GM18867 (cell line): ENCODE results near the gene PMFBP1.

Experiments used
- ATAC-seq: cut with Tn5 transposase; IDR thresholded peaks from one replicate; pipeline ENCODE4 v1.9.1; 2021; ENCODE audit warnings: mild to moderate bottlenecking, moderate library complexity; ENCODE audit not compliant: unreplicated experiment

PMFBP1 gene, protein sequence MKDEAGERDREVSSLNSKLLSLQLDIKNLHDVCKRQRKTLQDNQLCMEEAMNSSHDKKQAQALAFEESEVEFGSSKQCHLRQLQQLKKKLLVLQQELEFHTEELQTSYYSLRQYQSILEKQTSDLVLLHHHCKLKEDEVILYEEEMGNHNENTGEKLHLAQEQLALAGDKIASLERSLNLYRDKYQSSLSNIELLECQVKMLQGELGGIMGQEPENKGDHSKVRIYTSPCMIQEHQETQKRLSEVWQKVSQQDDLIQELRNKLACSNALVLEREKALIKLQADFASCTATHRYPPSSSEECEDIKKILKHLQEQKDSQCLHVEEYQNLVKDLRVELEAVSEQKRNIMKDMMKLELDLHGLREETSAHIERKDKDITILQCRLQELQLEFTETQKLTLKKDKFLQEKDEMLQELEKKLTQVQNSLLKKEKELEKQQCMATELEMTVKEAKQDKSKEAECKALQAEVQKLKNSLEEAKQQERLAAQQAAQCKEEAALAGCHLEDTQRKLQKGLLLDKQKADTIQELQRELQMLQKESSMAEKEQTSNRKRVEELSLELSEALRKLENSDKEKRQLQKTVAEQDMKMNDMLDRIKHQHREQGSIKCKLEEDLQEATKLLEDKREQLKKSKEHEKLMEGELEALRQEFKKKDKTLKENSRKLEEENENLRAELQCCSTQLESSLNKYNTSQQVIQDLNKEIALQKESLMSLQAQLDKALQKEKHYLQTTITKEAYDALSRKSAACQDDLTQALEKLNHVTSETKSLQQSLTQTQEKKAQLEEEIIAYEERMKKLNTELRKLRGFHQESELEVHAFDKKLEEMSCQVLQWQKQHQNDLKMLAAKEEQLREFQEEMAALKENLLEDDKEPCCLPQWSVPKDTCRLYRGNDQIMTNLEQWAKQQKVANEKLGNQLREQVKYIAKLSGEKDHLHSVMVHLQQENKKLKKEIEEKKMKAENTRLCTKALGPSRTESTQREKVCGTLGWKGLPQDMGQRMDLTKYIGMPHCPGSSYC

GRCh38 chr16:72172105-72173034 lies at the start of gene PMFBP1:
TSS of gene PMFBP1 (minus strand) at chr16:72172155. CDS start at chr16:72171208, 947 bp downstream.
- ATAC-seq = peak; percentile 98

DNA sequence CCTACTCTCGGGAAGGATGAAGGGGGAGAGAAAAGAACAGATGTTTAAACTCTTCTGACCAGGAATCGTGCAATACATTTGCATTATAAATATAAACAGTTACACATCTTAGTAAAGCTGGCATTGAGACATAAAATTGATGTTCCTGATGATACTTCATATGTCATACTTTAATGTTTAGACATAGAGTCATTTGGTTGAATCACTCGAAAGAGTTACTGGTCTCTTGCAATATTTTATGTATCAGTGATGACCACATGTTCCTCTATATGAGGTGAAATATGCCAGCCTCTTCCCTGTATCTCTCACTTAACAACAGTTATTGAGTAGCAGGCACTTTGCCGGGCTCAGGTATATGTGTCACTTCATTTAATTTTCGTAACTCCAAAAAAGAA lies 49.7 kb upstream of the PMFBP1 start:
- ATAC-seq = no peak

DNA sequence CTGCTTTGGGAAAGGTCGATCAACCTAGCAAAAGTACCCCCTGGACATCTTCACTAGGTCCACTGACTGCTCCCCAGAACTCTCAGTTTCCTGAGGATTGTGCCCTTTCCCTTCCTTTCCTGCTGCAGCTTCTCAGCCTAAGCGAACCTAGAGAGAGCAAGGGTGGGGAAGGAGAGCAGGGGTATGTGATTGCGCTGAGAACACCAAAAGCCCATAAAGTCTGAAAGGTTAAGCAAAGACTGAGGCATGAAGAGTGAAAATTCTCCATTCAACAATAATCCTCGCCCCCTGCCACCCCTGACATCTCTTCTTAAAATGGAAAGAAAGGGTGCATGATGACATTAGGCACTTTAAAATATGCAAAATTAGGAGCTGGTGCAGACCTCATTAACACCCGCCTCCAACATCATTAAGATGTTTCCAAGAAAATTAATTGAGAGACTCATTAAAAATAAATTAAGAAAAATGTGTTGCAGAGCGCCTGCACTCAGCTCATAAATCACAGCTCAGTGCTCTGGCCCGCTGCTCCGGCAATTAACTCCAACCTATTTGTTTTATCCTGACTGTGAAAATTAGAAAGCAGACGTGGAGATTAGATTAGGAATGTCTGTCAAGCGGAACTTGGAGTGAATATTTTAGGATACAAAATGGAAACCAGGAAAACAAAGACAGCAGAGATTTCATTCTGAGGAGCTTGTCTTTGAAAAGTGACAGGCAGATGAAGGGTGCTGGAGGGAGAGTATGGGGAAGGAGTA lies 49.1 kb upstream of the PMFBP1 start:
- ATAC-seq = no peak

- no peak for ATAC-seq
Measured at GRCh38 chr16:72219282-72219681, 47.3 kb upstream of the PMFBP1 start.

GRCh38 chr16:72216767-72217166 lies 44.8 kb upstream of the PMFBP1 start:
- no peak for ATAC-seq

- no peak for ATAC-seq
Measured at GRCh38 chr16:72214821-72215220, 42.9 kb upstream of the PMFBP1 start.

- no peak for ATAC-seq
Measured at GRCh38 chr16:72211110-72211509, 39.2 kb upstream of the PMFBP1 start.

DNA sequence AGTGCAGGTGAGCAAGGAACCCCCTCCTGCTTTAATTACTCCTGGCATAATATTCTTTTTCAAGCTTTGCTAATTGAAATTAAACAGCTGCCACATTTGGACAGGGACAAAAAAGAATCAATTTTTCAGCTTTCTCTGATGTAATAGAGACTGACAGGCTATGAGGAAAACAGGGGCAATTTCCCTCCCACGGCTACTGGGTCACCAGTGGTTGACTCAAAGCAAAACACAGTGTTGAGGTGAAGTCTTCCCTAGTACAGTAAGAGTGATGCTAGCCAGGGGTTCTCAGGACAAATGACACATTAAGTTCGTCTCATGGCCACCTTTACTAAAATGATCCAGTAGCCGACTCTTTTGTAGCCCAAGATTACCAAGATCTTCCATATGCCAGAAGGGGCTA lies 38.6 kb upstream of the PMFBP1 start:
- ATAC-seq = no peak

DNA sequence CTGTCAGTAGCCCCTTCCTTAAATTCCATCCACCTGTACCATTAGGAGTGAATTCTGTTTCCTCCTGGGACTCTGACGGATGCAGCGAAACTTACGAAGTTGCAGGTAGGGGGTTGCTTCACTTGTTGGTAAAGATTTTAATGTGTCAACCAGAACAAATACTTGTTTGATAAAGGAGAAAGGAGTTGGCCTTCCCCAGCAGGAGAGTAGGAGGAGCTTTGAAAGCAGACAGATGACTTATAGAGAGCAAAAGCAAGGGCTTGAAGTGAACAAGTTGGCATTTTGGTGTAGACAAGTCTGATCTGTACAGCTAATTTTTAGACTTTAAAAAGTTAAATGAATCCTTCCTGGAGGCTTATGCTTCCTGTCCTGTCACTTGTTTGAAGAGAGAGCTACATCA lies 38.1 kb upstream of the PMFBP1 start:
- ATAC-seq = no peak

DNA sequence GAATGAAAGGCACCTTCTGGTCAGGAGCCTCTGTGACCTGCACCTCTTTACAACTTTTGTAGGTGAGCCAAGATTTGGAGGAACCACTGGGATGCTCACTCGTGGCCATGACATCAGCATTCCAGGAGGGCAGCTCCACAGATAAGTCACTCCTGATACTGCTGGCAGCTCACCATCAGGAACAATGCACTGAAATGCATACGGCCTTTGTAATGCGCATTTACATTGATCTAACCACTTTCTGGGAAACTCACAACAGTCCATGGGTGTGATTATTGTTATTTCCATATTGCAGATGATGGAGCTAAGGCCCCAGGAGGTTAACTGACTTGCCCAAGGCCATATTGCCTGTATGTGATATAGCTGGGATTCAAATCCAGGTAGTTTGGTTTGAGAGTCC lies 34.3 kb upstream of the PMFBP1 start:
- ATAC-seq = no peak

DNA sequence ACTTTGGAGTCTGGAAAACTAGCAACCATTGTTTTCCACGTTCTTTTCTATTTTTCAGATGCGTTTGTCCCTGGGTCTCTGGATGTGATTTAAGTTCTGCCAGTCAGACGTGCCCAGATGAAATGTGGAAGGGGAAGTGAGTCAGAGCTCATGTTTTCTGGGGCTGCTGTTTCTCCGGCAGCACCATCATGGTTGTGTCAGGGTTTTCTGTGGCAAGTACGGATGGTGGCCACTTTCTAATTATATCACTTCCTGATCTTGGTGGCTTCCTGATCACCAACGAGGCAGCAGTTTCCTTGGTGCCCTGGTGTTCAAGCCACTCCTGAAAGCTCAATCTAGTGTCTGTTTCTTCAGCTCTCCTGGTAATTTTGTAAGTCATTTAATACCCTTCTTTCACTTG lies 31.4 kb upstream of the PMFBP1 start:
- ATAC-seq = peak; percentile 67

DNA sequence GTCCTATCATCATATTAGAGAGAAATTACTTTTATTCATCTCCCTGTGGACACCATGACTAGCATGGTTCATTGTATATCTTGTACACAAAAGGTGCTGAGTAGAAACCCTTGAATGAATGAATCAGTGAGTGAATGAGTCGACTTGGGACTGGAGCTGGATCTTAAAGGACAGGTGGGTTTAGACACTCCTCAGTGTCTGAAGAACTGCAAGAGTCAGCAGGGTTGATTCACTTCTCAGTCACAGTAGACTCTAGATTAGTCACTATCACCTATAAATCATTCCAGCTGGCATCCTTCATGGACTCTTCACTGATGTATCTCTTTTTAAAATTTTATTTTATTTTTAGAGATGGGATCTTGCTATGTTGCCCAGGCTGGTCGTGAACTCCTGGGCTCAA lies 30.1 kb upstream of the PMFBP1 start:
- no peak for ATAC-seq

GRCh38 chr16:72201387-72201786 lies 29.4 kb upstream of the PMFBP1 start:
- ATAC-seq = no peak

DNA sequence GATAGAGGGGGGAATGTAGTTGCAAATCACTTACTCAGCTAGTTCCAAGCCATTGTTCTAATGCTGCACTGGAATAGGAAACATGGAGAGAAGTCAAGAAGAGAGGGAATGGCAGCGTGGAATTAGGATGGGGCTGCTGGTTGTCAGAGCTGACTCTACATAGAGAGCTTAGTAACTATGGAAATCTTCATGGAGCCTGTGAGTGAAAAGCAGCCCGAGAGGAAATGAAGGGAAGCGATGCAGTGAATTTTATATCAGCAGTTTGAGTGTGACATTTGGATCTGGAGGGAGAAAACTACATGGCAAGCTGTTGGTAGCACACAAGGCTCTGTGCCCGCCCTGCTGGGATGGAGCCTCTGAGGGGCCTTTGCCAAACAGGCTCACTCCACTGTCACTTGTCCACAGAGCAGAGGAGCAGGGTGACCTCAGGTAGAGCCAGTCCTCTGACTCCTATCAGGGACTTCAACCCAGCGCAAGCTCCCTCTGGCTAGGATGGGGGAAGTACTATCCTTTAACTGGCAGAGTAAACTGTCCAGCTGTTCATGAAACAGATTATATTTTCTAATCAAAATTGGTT lies 27.9 kb upstream of the PMFBP1 start:
- no peak for ATAC-seq

- no peak for ATAC-seq
Measured at GRCh38 chr16:72198771-72199201, 26.8 kb upstream of the PMFBP1 start.

DNA sequence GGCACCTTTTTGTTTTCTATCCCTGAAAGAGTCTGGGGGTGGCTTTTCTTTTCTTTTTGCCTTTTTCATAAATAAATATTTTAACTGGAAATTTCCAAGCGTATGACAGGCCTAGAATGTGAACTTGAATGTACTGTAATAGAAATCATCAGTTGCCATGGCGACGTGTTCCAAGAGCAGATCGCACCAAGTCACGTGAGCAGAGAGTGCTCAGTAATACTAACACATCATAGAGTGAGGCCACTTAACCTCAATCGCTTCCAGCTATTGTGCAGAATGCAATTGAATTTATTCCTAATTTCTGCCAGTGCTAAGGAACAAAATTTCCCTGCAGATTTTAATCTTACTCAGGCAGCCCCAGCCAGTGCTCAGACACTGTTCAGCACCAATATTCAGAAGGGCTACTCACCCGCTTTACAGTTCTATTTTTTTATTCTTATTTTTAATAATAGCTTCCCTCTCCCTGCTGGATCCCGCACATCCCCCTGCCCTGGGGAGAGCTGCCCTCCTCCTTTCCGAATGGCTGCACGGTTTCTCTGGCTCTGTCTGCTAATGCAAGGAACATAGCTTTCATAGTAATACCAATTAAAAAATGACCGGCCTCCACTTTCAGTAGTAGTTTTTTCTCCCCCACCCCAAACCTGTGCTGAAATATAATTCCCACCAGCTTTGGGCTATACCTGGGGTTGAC lies 26.2 kb upstream of the PMFBP1 start:
- no peak for ATAC-seq

DNA sequence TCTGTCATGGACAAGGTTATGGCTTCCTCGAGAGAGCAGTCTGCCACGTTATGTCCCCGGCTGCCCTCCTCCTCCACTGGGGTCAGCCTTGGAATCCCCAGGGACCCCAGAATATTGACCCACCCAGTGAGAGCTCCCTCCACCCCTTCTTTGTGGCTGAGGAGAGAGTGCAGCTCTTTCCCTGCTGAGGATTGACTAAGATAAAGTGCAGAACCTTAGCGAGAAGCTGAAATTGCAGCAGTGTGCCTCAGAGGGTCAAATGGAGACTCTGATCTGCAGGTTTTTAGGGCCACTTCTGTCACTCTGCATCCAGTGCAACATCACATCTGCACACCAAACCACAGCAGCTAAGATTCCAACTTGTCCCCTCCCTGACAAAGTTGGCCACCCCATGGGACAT lies 25.6 kb upstream of the PMFBP1 start:
- ATAC-seq = no peak

DNA sequence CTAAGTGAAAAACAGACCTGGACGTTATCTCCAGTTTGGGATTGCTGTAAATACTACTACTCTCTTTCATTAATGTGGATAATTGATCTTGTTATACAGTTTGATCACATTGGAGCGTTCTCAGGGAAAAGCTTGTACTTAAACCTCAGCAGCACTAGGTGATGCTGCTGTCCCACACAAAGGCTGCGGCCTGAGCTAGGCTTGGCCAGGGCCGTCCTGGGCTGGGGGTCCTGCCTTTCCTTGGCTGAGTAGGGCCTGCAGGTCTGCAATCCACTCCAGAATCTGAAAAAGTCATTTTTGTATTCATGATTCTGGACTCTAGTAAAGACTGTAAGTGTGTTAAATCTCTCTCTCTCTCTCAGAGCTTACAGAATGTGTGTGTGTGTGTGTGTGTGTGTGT lies 23.7 kb upstream of the PMFBP1 start:
- ATAC-seq = no peak

DNA sequence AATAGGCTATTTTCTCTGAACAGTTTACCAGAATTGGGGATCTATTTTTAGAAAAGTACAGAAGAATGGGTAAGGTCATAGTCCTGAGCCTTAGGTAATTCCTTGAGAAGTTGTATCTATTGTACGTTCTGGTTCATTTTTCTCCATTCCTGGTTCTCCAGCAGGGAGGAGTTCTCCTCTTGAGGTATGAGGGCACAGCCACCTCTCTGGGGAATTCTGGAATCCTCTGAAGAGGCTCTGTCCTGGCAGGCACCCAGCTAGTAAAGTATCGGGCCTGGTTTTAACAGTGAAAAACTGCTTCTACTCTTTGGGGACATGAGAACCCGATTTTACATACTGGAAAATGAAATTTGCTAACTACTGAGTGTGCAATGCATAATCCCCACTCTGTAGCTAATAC lies 19.6 kb upstream of the PMFBP1 start:
- no peak for ATAC-seq
